Stomach (tissue), 4 donors: ENCODE measurements around the gene RBMS1.

Experiments used
- EP300 ChIP-seq: sonication (generic); formaldehyde crosslinking; IDR thresholded peaks from one replicate; pipeline ENCODE4 v1.6.1; 2017; ENCODE audit warnings: antibody characterized with exemption
- POLR2A ChIP-seq, 4 donors: fragments of 450-650 bp; IDR thresholded peaks; one replicate each; pipeline ENCODE4 v1.6.1; 2016; ENCODE audit warnings: antibody characterized with exemption in 4 of 4, control low read depth in 2 of 4, mild to moderate bottlenecking in 1 of 4, moderate library complexity in 1 of 4
- POLR2AphosphoS5 ChIP-seq, 3 donors: sonication (generic); formaldehyde crosslinking; IDR thresholded peaks; one replicate each; pipeline ENCODE4 v1.6.1; 2016; ENCODE audit warnings: antibody characterized with exemption in 3 of 3
- TF ChIP-seq, protein P1 (sequence below), 7 experiments: fragments of 450-650 bp in 4 of 7; fragments of 200-600 bp in 3 of 7; sonication (generic) in 3 of 7; IDR thresholded peaks; one replicate each; pipeline ENCODE4 v1.5.1; 2016 to 2019; ENCODE audit warnings: antibody characterized with exemption in 7 of 7, control low read depth in 2 of 7, mild to moderate bottlenecking in 1 of 7

DNA sequence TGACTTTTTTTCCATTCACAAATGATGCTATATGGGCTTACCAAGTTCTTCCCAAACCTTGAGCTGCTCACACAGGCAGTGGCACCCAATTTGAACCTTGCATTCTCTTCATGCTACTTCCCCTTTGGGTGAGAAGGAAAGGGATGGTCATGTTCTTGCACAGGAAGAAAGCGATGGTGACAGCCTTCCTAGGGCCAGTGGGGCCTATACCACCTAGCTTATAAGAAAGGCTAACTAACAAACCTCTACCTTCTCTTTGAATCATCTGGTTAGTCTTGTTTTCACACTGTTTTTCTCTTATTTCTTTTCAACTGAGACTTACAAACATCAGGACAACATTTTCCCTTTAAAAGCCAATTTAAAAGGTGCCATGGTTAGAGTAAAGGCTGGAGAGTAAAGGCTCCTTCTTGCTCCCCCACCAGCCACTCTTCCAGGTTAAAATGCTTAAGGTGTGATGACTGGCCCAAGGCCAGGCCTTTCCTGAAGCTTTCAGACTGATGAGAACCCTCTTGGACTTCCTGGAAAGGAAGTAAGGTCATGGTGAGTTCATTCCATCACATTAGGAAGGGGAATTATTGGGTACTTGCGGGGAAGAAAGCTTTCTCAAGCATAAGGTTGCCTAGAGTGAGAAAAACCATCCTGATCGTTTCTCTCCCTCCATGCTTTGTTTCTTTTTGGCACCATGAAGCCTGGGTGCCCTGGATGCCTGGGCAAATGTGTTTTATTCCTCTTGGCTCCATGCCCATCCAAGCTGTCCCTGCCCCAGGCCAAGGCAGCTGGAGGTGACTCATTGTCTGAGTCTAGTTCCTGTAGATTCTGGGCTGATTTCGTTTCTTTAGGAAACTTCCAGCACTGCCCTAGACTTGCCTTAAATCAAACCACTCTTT, 252.1 kb downstream of the RBMS1 start:
- TF ChIP-seq POLR2A (IDR thresholded peaks at IDR 0.05) (no peak), POLR2AphosphoS5 (IDR thresholded peaks at IDR 0.05) (peak in 2 of 3 donors; percentile 24 to 53), EP300 (no peak)
- TF ChIP-seq, protein P1, sequence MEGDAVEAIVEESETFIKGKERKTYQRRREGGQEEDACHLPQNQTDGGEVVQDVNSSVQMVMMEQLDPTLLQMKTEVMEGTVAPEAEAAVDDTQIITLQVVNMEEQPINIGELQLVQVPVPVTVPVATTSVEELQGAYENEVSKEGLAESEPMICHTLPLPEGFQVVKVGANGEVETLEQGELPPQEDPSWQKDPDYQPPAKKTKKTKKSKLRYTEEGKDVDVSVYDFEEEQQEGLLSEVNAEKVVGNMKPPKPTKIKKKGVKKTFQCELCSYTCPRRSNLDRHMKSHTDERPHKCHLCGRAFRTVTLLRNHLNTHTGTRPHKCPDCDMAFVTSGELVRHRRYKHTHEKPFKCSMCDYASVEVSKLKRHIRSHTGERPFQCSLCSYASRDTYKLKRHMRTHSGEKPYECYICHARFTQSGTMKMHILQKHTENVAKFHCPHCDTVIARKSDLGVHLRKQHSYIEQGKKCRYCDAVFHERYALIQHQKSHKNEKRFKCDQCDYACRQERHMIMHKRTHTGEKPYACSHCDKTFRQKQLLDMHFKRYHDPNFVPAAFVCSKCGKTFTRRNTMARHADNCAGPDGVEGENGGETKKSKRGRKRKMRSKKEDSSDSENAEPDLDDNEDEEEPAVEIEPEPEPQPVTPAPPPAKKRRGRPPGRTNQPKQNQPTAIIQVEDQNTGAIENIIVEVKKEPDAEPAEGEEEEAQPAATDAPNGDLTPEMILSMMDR (IDR thresholded peaks at IDR 0.05) = no peak
